ENCODE data around the gene NSMCE4A. TPM values are rescaled to one million over a fixed set of nuclear protein-coding genes. Genes with fewer than 3 reads are reported as not detected.

NSMCE4A gene
- total and polyA plus RNA-seq, 9 of the 15 experiments (the other 6 are each of a cell fraction or from before 2014, with no cell fraction given), result 8.4 to 88.5 (median 46.4) TPM

GRCh38 chr10:121910673-121911420 lies 64.2 kb downstream of the NSMCE4A start (continued):
- peak; percentile 96 for TF ChIP-seq ZNF316 (IDR thresholded peaks at IDR 0.05)
- TF ChIP-seq NR0B1 (IDR thresholded peaks at IDR 0.05; ENCODE audit: partially characterized antibody), result no peak
- no peak for TF ChIP-seq ZNF764 (CRISPR knock-in tag; IDR thresholded peaks at IDR 0.05; ENCODE audit: low read depth)
- no peak for TF ChIP-seq HINFP (tag; conservative IDR thresholded peaks at IDR 0.05; ENCODE audit: low read depth)
- TF ChIP-seq, protein P1, sequence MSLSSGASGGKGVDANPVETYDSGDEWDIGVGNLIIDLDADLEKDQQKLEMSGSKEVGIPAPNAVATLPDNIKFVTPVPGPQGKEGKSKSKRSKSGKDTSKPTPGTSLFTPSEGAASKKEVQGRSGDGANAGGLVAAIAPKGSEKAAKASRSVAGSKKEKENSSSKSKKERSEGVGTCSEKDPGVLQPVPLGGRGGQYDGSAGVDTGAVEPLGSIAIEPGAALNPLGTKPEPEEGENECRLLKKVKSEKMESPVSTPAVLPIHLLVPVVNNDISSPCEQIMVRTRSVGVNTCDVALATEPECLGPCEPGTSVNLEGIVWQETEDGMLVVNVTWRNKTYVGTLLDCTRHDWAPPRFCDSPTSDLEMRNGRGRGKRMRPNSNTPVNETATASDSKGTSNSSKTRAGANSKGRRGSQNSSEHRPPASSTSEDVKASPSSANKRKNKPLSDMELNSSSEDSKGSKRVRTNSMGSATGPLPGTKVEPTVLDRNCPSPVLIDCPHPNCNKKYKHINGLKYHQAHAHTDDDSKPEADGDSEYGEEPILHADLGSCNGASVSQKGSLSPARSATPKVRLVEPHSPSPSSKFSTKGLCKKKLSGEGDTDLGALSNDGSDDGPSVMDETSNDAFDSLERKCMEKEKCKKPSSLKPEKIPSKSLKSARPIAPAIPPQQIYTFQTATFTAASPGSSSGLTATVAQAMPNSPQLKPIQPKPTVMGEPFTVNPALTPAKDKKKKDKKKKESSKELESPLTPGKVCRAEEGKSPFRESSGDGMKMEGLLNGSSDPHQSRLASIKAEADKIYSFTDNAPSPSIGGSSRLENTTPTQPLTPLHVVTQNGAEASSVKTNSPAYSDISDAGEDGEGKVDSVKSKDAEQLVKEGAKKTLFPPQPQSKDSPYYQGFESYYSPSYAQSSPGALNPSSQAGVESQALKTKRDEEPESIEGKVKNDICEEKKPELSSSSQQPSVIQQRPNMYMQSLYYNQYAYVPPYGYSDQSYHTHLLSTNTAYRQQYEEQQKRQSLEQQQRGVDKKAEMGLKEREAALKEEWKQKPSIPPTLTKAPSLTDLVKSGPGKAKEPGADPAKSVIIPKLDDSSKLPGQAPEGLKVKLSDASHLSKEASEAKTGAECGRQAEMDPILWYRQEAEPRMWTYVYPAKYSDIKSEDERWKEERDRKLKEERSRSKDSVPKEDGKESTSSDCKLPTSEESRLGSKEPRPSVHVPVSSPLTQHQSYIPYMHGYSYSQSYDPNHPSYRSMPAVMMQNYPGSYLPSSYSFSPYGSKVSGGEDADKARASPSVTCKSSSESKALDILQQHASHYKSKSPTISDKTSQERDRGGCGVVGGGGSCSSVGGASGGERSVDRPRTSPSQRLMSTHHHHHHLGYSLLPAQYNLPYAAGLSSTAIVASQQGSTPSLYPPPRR (CRISPR knock-in tag; IDR thresholded peaks at IDR 0.05; ENCODE audit: borderline replicate concordance), result no peak
- no peak for TF ChIP-seq ZNF274 (IDR thresholded peaks at IDR 0.05; ENCODE audit: borderline replicate concordance, low read depth, low read length)
- no peak for TF ChIP-seq ZNF699 (CRISPR knock-in tag; IDR thresholded peaks at IDR 0.05; ENCODE audit: insufficient replicate concordance)
- TF ChIP-seq NR3C1 (CRISPR knock-in tag; IDR thresholded peaks at IDR 0.05), result no peak
- TF ChIP-seq FUS (optimal IDR thresholded peaks at IDR 0.05; ENCODE audit: low read depth, low read length), result no peak
- no peak for TF ChIP-seq TBL1XR1 (IDR thresholded peaks at IDR 0.05; ENCODE audit: low read length in 2 of 2)
- no peak for TF ChIP-seq ZFP36 (IDR thresholded peaks at IDR 0.05; ENCODE audit: low read depth, low read length, partially characterized antibody)
- TF ChIP-seq, protein P2, sequence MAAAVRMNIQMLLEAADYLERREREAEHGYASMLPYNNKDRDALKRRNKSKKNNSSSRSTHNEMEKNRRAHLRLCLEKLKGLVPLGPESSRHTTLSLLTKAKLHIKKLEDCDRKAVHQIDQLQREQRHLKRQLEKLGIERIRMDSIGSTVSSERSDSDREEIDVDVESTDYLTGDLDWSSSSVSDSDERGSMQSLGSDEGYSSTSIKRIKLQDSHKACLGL (CRISPR knock-in tag; IDR thresholded peaks at IDR 0.05; ENCODE audit: borderline replicate concordance, poor library complexity, severe bottlenecking), result no peak
- TF ChIP-seq CAMTA2 (CRISPR knock-in tag; conservative IDR thresholded peaks at IDR 0.05), result no peak
- TF ChIP-seq NFE2L1 (tag; IDR thresholded peaks at IDR 0.05; ENCODE audit: borderline replicate concordance, low read depth), result peak; percentile 84
- TF ChIP-seq TCF7 (IDR thresholded peaks at IDR 0.05; ENCODE audit: borderline replicate concordance), result no peak
- TF ChIP-seq BACH1 (tag; IDR thresholded peaks at IDR 0.05), result peak; percentile 84
- TF ChIP-seq RAD21 (CRISPR knock-in tag; conservative IDR thresholded peaks at IDR 0.05 in 1 of 2, IDR thresholded peaks at IDR 0.05 in 1 of 2), result no peak
- TF ChIP-seq EWSR1 (IDR thresholded peaks at IDR 0.05; ENCODE audit: borderline replicate concordance, low read depth, partially characterized antibody), result no peak

Measured in K562 (cell line).